Neuronal stem cell (in vitro differentiated cells): ENCODE measurements around the gene RPGRIP1L.

ENCODE experiments used
- DNase-seq: peaks from one replicate; pipeline ENCODE4 v3.0.0-alpha.2; 2013; ENCODE audit warnings: low spot score
- H2AFZ ChIP-seq: one replicate; pipeline ENCODE4 v1.6.1; 2013; ENCODE audit warnings: mild to moderate bottlenecking, low read length, inconsistent platforms
- H2AK5ac ChIP-seq: 2 replicates; pipeline ENCODE4 v1.6.1; 2013; ENCODE audit warnings: low read depth, mild to moderate bottlenecking, inconsistent platforms, low read length, moderate library complexity, mixed read lengths
- H2BK120ac ChIP-seq: 2 replicates; pipeline ENCODE4 v1.6.1; 2013; ENCODE audit warnings: low read depth, mild to moderate bottlenecking, inconsistent platforms, low read length, moderate library complexity, mixed read lengths
- H2BK12ac ChIP-seq: one replicate; pipeline ENCODE4 v1.6.1; 2013; ENCODE audit warnings: low read length, inconsistent platforms
- H2BK15ac ChIP-seq: 2 replicates; pipeline ENCODE4 v1.6.1; 2013; ENCODE audit warnings: mild to moderate bottlenecking, low read length, inconsistent platforms, mixed read lengths
- H2BK5ac ChIP-seq: one replicate; pipeline ENCODE4 v1.6.1; 2013; ENCODE audit warnings: inconsistent platforms, mild to moderate bottlenecking, low read length, moderate library complexity
- H3K14ac ChIP-seq: one replicate; pipeline ENCODE4 v1.6.1; 2013; ENCODE audit warnings: low read length, inconsistent platforms
- H3K18ac ChIP-seq: 2 replicates; pipeline ENCODE4 v1.6.1; 2013; ENCODE audit warnings: low read length, inconsistent platforms
- H3K23ac ChIP-seq: 2 replicates; pipeline ENCODE4 v1.6.1; 2013; ENCODE audit warnings: low read depth, mild to moderate bottlenecking, mixed read lengths, low read length, inconsistent platforms; ENCODE audit not compliant: poor library complexity
- H3K27ac ChIP-seq: replicated peaks from 3 replicates; pipeline ENCODE4 v1.5.1; 2013; ENCODE audit warnings: low read length, inconsistent platforms
- H3K27me3 ChIP-seq, 3 experiments: 2 replicates each; pipeline ENCODE4 v1.6.1; 2013; ENCODE audit warnings: low read length in 3 of 3, mild to moderate bottlenecking in 2 of 3, inconsistent platforms in 1 of 3, low read depth in 1 of 3, mixed read lengths in 1 of 3, moderate library complexity in 1 of 3; ENCODE audit not compliant: control insufficient read depth in 3 of 3, insufficient read depth in 3 of 3
- H3K36me3 ChIP-seq, 2 donors: replicated peaks in 1 of 2; 2 replicates each; pipeline ENCODE4 v1.6.1; 2013; ENCODE audit warnings: low read length in 2 of 2; ENCODE audit not compliant: control insufficient read depth in 2 of 2, insufficient read depth in 2 of 2
- H3K4ac ChIP-seq: 2 replicates; pipeline ENCODE4 v1.6.1; 2013; ENCODE audit warnings: inconsistent platforms, mild to moderate bottlenecking, low read length, moderate library complexity
- H3K4me1 ChIP-seq, 2 donors: 1 replicate in 1 of 2; 2 replicates in 1 of 2; pipeline ENCODE4 v1.6.1; 2013; ENCODE audit warnings: low read length in 2 of 2, low read depth in 1 of 2; ENCODE audit not compliant: control insufficient read depth in 2 of 2, insufficient read depth in 1 of 2
- H3K4me2 ChIP-seq: one replicate; pipeline ENCODE4 v1.6.1; 2013; ENCODE audit warnings: mild to moderate bottlenecking, low read length, inconsistent platforms; ENCODE audit not compliant: insufficient read depth, poor library complexity, severe bottlenecking
- H3K4me3 ChIP-seq, 2 donors: 2 replicates each; pipeline ENCODE4 v1.5.1; 2013; ENCODE audit warnings: low read length in 2 of 2, mild to moderate bottlenecking in 2 of 2, inconsistent platforms in 1 of 2, moderate library complexity in 1 of 2
- H3K79me1 ChIP-seq: one replicate; pipeline ENCODE4 v1.6.1; 2013; ENCODE audit warnings: low read depth, mild to moderate bottlenecking, inconsistent platforms, low read length, moderate library complexity
- H3K9ac ChIP-seq: one replicate; pipeline ENCODE4 v1.6.1; 2013; ENCODE audit warnings: mild to moderate bottlenecking, low read depth, low read length, inconsistent platforms; ENCODE audit not compliant: poor library complexity
- H3K9me3 ChIP-seq, 2 donors: replicated peaks in 1 of 2; 2 replicates each; pipeline versions ENCODE3 to v1.6.1; 2013; ENCODE audit warnings: low read length in 2 of 2, mild to moderate bottlenecking in 2 of 2, inconsistent platforms in 1 of 2, low read depth in 1 of 2, mixed read lengths in 1 of 2, moderate library complexity in 1 of 2; ENCODE audit not compliant: control insufficient read depth in 2 of 2, insufficient read depth in 1 of 2
- H4K8ac ChIP-seq: one replicate; pipeline ENCODE4 v1.6.1; 2013; ENCODE audit warnings: low read depth, mild to moderate bottlenecking, inconsistent platforms, low read length, moderate library complexity
- H4K91ac ChIP-seq: one replicate; pipeline ENCODE4 v1.6.1; 2013; ENCODE audit warnings: low read length, low read depth, mild to moderate bottlenecking, inconsistent platforms; ENCODE audit not compliant: poor library complexity
- WGBS, 2 donors: extraction: QIAGEN DNeasy Blood & Tissue Kit; methylation state at CpG; one replicate each; pipeline ENCODE4 v1.1.7; 2013; ENCODE audit warnings: missing lambda C conversion rate in 2 of 2, mixed read lengths in 1 of 2; ENCODE audit not compliant: insufficient read length in 2 of 2, insufficient replicate concordance in 1 of 2; ENCODE audit errors: extremely low coverage in 2 of 2; 5-methylcytosine and 5-hydroxymethylcytosine counted together

The RPGRIP1L gene

DNA sequence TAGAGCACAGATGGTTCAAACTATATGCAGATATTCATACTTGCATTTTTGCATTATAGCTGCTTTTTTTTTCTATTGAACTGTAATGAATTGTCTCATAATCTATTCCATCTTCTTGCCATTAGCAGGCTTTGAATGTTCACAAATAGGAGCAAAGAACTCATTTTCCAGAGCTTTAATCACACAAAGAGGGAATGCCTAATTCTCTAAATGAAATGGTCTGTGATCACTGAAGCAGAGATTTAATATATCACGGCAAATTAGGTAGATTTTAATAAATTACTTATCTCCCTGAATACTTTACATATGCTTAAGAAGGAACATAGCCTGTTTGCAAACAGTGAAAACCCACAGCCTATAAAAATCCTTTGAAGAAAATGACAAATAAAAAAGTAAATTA is 103.0 kb downstream of the RPGRIP1L start:
- no peak overlapping the region for H3K4me3 ChIP-seq
- H4K8ac ChIP-seq = no peak overlapping the region
- H2BK15ac ChIP-seq = no peak overlapping the region
- H3K4me1 ChIP-seq = no peaks in the 10 kb centered on the region
- H3K27me3 ChIP-seq = no peaks in the 10 kb centered on the region
- H4K91ac ChIP-seq = no peak overlapping the region
- no peak overlapping the region for H3K9ac ChIP-seq
- no peak overlapping the region for H2AK5ac ChIP-seq
- H3K27ac ChIP-seq = no peak overlapping the region
- no peak overlapping the region for H2BK12ac ChIP-seq
- no peak overlapping the region for H3K4ac ChIP-seq
- H3K79me1 ChIP-seq = no peaks in the 10 kb centered on the region
- no peak overlapping the region for H3K4me2 ChIP-seq
- DNase-seq = no peak
- no peak overlapping the region for H3K23ac ChIP-seq
- no peak overlapping the region for H3K14ac ChIP-seq
- peaks cover 0 to 3% of the 10 kb centered on the region in 2 donors for H3K9me3 ChIP-seq
- no peak overlapping the region for H2AFZ ChIP-seq
- H3K18ac ChIP-seq = no peak overlapping the region
- H3K36me3 ChIP-seq = peaks cover 2 to 20% of the 10 kb centered on the region in 2 donors
- H2BK120ac ChIP-seq = no peak overlapping the region
- H2BK5ac ChIP-seq = no peak overlapping the region
- no CpG with 5 or more reads among the region's 1 CpG for WGBS, 2 donors

DNA sequence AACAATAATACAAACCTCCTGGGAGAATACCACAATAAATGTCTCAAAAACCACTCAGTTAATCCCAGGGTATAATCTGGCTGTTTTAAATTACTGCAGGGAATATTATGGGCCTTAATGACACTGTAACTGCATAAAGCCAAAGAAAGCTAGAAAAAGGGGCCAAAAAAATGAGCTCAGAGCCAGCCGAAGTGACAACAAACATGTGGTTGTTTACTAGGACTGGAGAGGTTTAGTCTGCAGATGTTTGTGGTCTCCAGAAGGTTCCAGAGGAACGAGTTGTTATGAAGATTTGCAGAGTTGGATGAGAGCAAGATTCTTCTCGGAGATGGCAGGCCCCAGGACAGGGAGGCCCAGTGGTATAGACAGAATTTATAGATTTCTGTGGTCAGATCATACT is 103.5 kb downstream of the RPGRIP1L start:
- Histone ChIP-seq H3K4ac (no peak overlapping the region), H3K4me3 (no peak overlapping the region), H3K4me1 (no peaks in the 10 kb centered on the region), H2AFZ (no peak overlapping the region), H3K9me3 (peaks cover 0 to 3% of the 10 kb centered on the region in 2 donors), H3K9ac (no peak overlapping the region), H2BK120ac (no peak overlapping the region), H4K8ac (no peak overlapping the region), H3K36me3 (peaks cover 0 to 16% of the 10 kb centered on the region in 2 donors), H3K79me1 (no peaks in the 10 kb centered on the region), H2BK5ac (no peak overlapping the region), H4K91ac (no peak overlapping the region), H3K27ac (no peak overlapping the region), H3K27me3 (no peaks in the 10 kb centered on the region), H3K4me2 (no peak overlapping the region), H2BK12ac (no peak overlapping the region), H2AK5ac (no peak overlapping the region), H3K14ac (no peak overlapping the region), H3K18ac (no peak overlapping the region), H3K23ac (no peak overlapping the region), H2BK15ac (no peak overlapping the region)
- no peak for DNase-seq
- WGBS, 2 donors = no CpG with 5 or more reads among the region's 3 CpGs

DNA sequence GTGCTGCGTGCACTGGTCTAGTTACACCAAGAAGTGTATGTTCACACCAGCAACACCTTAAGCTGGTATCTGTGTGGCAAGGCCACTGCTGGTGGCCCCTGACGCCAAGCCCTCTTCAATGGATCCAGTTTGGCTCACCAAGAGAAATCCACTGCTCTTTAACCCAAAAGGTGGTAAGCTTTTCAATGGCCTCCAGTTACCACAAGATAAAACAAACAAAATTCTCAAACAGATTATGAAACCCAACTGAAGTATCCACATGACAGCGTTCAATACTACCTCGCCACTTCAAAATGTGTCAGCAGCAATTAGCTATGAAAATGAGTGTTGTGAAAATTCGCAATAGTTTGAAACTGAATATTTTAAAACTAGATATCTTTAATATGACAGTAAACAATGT is 104.1 kb downstream of the RPGRIP1L start:
- H3K9me3 ChIP-seq = peaks cover 0 to 3% of the 10 kb centered on the region in 2 donors

DNA sequence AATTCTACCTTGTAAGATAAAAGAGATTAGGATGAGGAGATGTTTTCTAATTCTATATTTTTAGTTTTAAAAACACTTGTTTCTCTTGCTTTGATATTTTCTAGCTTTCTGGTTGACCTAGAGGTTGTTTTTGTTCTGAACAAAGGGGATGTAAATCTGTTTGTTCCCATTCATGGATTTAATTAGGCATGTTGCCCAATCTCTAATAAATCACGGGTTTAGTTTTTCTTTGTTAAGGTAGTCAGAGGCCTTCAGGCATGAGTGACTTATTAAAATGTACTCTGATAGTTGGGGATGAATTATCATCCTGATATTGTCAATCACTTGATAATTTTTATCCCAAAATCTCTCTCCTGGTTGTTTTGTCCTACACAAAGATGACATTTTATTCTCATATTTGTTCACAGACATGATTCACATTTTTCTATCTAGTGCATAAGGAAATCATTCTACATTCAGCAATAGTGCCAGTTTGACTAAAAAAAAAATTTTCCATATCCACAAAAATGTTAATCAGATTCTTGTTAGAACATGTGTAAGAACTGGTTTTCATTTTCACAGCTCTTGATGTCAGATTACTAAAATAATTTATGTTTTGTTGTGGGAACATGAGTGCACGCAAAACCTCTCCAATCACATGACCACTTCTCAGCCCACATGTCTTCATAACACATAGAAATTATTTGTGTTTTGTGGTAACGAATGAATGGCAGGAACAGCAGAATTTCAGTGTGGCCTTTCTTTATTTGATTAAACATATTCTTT is 105.0 kb downstream of the RPGRIP1L start:
- no peak overlapping the region for H3K9ac ChIP-seq
- H3K18ac ChIP-seq = no peak overlapping the region
- no peak overlapping the region for H3K4me3 ChIP-seq
- no peak overlapping the region for H2BK120ac ChIP-seq
- H2AK5ac ChIP-seq = no peak overlapping the region
- no peak overlapping the region for H2BK12ac ChIP-seq
- H2BK5ac ChIP-seq = no peak overlapping the region
- no peak for DNase-seq
- no peaks in the 10 kb centered on the region for H3K4me1 ChIP-seq
- H3K4me2 ChIP-seq = no peak overlapping the region
- H2BK15ac ChIP-seq = no peak overlapping the region
- H3K27me3 ChIP-seq = no peaks in the 10 kb centered on the region
- no CpG with 5 or more reads among the region's 3 CpGs for WGBS, 2 donors
- H3K9me3 ChIP-seq = peaks cover 0 to 3% of the 10 kb centered on the region in 2 donors
- no peak overlapping the region for H3K4ac ChIP-seq
- H3K79me1 ChIP-seq = no peaks in the 10 kb centered on the region
- H3K27ac ChIP-seq = no peak overlapping the region
- peaks cover 0 to 9% of the 10 kb centered on the region in 2 donors for H3K36me3 ChIP-seq
- no peak overlapping the region for H2AFZ ChIP-seq
- H3K23ac ChIP-seq = no peak overlapping the region
- no peak overlapping the region for H3K14ac ChIP-seq
- no peak overlapping the region for H4K8ac ChIP-seq
- H4K91ac ChIP-seq = no peak overlapping the region

More for the DNA sequence above, 104.1 kb downstream of the RPGRIP1L start:
- H3K4ac ChIP-seq = no peak overlapping the region
- H2AK5ac ChIP-seq = no peak overlapping the region
- no peak overlapping the region for H2AFZ ChIP-seq
- H3K4me1 ChIP-seq = no peaks in the 10 kb centered on the region
- H2BK12ac ChIP-seq = no peak overlapping the region
- no peak overlapping the region for H3K9ac ChIP-seq
- no peak overlapping the region for H3K18ac ChIP-seq
- H2BK15ac ChIP-seq = no peak overlapping the region
- H4K91ac ChIP-seq = no peak overlapping the region
- H2BK5ac ChIP-seq = no peak overlapping the region
- H3K27ac ChIP-seq = no peak overlapping the region
- H3K36me3 ChIP-seq = peaks cover 0 to 11% of the 10 kb centered on the region in 2 donors
- H4K8ac ChIP-seq = no peak overlapping the region
- no peak overlapping the region for H3K23ac ChIP-seq
- no peaks in the 10 kb centered on the region for H3K79me1 ChIP-seq
- DNase-seq = no peak
- H2BK120ac ChIP-seq = no peak overlapping the region
- H3K14ac ChIP-seq = no peak overlapping the region
- WGBS, 2 donors = no CpG with 5 or more reads among the region's 5 CpGs
- H3K4me3 ChIP-seq = no peak overlapping the region
- no peaks in the 10 kb centered on the region for H3K27me3 ChIP-seq
- no peak overlapping the region for H3K4me2 ChIP-seq
